OCI-LY1 (cell line): ENCODE data around the gene ANKRD55.

ENCODE experiments used
- EZH2 ChIP-seq: fragments of 200-600 bp; sonication (generic), shearing (Covaris generic); IDR thresholded peaks from 2 replicates; pipeline ENCODE4 v1.8.0; 2017; ENCODE audit warnings: borderline replicate concordance, mixed run types, mild to moderate bottlenecking, antibody characterized with exemption, low read length, moderate library complexity, mixed read lengths
- TF ChIP-seq, protein P1 (sequence below): fragments of 200-600 bp; sonication (generic), shearing (Covaris generic); IDR thresholded peaks from 2 replicates; pipeline ENCODE4 v1.5.1; 2017; ENCODE audit warnings: mild to moderate bottlenecking, antibody characterized with exemption, low read length, moderate library complexity, mixed read lengths

DNA sequence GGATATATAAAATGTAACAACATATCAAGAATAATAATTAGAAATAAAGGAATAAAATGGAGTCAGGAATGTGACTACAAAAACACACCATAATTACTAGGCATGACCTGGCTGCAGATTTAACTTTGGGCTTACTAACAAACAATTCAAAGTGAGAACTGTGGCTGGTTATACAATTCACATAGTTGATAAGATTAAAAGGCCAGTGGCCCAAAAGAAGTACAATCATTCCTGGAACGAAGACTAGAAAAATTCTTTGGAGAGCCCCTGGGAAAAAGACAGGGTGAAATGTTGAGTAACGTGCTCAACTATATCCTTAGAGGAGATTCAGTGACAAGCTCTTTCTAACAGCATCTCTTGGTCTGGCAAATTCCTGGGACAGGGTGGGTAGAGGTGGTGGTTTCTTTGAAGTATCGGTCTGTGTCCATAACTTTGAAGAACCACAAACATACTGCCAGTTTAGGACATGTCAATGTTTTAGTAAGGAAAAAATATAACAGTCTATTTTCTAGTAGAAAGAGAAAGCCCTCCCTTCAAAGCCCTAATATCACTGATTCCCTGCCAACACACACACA, 163.4 kb downstream of the ANKRD55 start:
- TF ChIP-seq, protein P1, sequence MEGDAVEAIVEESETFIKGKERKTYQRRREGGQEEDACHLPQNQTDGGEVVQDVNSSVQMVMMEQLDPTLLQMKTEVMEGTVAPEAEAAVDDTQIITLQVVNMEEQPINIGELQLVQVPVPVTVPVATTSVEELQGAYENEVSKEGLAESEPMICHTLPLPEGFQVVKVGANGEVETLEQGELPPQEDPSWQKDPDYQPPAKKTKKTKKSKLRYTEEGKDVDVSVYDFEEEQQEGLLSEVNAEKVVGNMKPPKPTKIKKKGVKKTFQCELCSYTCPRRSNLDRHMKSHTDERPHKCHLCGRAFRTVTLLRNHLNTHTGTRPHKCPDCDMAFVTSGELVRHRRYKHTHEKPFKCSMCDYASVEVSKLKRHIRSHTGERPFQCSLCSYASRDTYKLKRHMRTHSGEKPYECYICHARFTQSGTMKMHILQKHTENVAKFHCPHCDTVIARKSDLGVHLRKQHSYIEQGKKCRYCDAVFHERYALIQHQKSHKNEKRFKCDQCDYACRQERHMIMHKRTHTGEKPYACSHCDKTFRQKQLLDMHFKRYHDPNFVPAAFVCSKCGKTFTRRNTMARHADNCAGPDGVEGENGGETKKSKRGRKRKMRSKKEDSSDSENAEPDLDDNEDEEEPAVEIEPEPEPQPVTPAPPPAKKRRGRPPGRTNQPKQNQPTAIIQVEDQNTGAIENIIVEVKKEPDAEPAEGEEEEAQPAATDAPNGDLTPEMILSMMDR, result no peak
- TF ChIP-seq EZH2, result no peak
